Stimulated activated CD8-positive, alpha-beta memory T cell treated with anti-CD3 and anti-CD28 coated beads, Interleukin-12 subunit alpha, Interleukin-12 subunit beta, amount 100 ng/mL, for 24 hours (primary cell): ENCODE results near the gene SSTR3.

Experiments used
- DNase-seq: peaks from one replicate; pipeline ENCODE4 v3.0.0-alpha.2; 2020; ENCODE audit errors: extremely low read depth

Gene SSTR3

GRCh38 chr22:37229012-37229804 lies 16.9 kb upstream of the SSTR3 start:
- no peak for DNase-seq

GRCh38 chr22:37228106-37229011 lies 16.1 kb upstream of the SSTR3 start:
- DNase-seq: no peak

GRCh38 chr22:37226514-37226913 lies 14.2 kb upstream of the SSTR3 start:
- DNase-seq: no peak

GRCh38 chr22:37226087-37226486 lies 13.8 kb upstream of the SSTR3 start:
- DNase-seq: no peak

- no peak for DNase-seq
Measured at GRCh38 chr22:37225481-37225880, 13.2 kb upstream of the SSTR3 start.

- no peak for DNase-seq
Measured at GRCh38 chr22:37224757-37225420, 12.6 kb upstream of the SSTR3 start.

- DNase-seq: no peak
Measured at GRCh38 chr22:37223965-37224551, 11.8 kb upstream of the SSTR3 start.

- no peak for DNase-seq
Measured at GRCh38 chr22:37222440-37222971, 10.2 kb upstream of the SSTR3 start.

GRCh38 chr22:37221424-37222333 lies 9.4 kb upstream of the SSTR3 start:
- no peak for DNase-seq

- no peak for DNase-seq
Measured at GRCh38 chr22:37220543-37220981, 8.3 kb upstream of the SSTR3 start.

- DNase-seq: no peak
Measured at GRCh38 chr22:37219533-37219932, 7.3 kb upstream of the SSTR3 start.

GRCh38 chr22:37218771-37219411 lies 6.6 kb upstream of the SSTR3 start:
- no peak for DNase-seq

- DNase-seq: no peak
Measured at GRCh38 chr22:37218399-37218770, 6.1 kb upstream of the SSTR3 start.

- no peak for DNase-seq
Measured at GRCh38 chr22:37215890-37216289, 3.6 kb upstream of the SSTR3 start.

GRCh38 chr22:37214731-37215030 lies 2.4 kb upstream of the SSTR3 start:
- DNase-seq: no peak

GRCh38 chr22:37213941-37214730 lies 1.9 kb upstream of the SSTR3 start:
- no peak for DNase-seq

- DNase-seq: no peak
Measured at GRCh38 chr22:37213218-37213855, 1.1 kb upstream of the SSTR3 start.

GRCh38 chr22:37211866-37212173 lies 457 bp downstream of the SSTR3 start:
- no peak for DNase-seq
